K562 (cell line): Measurements from ENCODE around the gene TACC3. TPM values are rescaled to one million over a fixed set of nuclear protein-coding genes. Genes with fewer than 3 reads are reported as not detected.

Experiments used
- AFF1 ChIP-seq, 2 experiments: fragments of 450-650 bp; IDR thresholded peaks; 2 replicates each; pipeline ENCODE4 v1.6.1; 2018; ENCODE audit warnings: mild to moderate bottlenecking in 2 of 2, low read depth in 1 of 2; ENCODE audit not compliant: partially characterized antibody in 2 of 2
- CTBP1 ChIP-seq: fragments of 450-650 bp; IDR thresholded peaks from 2 replicates; pipeline ENCODE4 v1.6.1; 2016; ENCODE audit warnings: borderline replicate concordance
- E2F8 ChIP-seq: fragments of 450-650 bp; IDR thresholded peaks from 2 replicates; pipeline ENCODE4 v1.7.1; 2018; ENCODE audit warnings: mild to moderate bottlenecking, low read depth; ENCODE audit not compliant: partially characterized antibody
- EP400 ChIP-seq: fragments of 450-650 bp; IDR thresholded peaks from 2 replicates; pipeline ENCODE4 v1.6.1; 2017; ENCODE audit warnings: antibody characterized with exemption, mild to moderate bottlenecking, moderate library complexity
- GMEB1 ChIP-seq: fragments of 250-450 bp; sonication (Bioruptor Pico); IDR thresholded peaks from 2 replicates; pipeline ENCODE4 v1.4.0; 2020; ENCODE audit warnings: mild to moderate bottlenecking
- HCFC1 ChIP-seq: IDR thresholded peaks from 2 replicates; pipeline ENCODE4 v1.6.1; 2012; ENCODE audit warnings: low read depth, low read length, improper control_type of control experiment
- HMGN3 ChIP-seq: IDR thresholded peaks from 2 replicates; pipeline ENCODE4 v1.6.1; 2011; ENCODE audit warnings: borderline replicate concordance, low read depth, mild to moderate bottlenecking, mixed read lengths, low read length; ENCODE audit not compliant: insufficient read length; ENCODE audit errors: extremely low read depth
- MBD2 ChIP-seq: sonication (generic); IDR thresholded peaks from 2 replicates; pipeline ENCODE4 v1.6.1; 2016; ENCODE audit warnings: low read depth, borderline replicate concordance
- POLR2AphosphoS5 ChIP-seq: IDR thresholded peaks from 2 replicates; pipeline ENCODE4 v1.6.1; 2011; ENCODE audit warnings: mild to moderate bottlenecking, low read depth, low read length, moderate library complexity; ENCODE audit not compliant: control insufficient read depth, insufficient read depth
- VEZF1 ChIP-seq: fragments of 200-800 bp; sonication (Bioruptor generic); IDR thresholded peaks from 2 replicates; pipeline ENCODE4 v1.6.1; 2017; ENCODE audit warnings: missing genetic modification characterization, missing compliant biosample characterization
- ZBTB33 ChIP-seq: sonication (generic); formaldehyde crosslinking; IDR thresholded peaks from 2 replicates; pipeline ENCODE4 v1.8.1; 2023; ENCODE audit warnings: mild to moderate bottlenecking, missing genetic modification reagents
- ZNF232 ChIP-seq: sonication (generic); formaldehyde crosslinking; IDR thresholded peaks from 2 replicates; pipeline ENCODE4 v1.8.0; 2022; ENCODE audit warnings: mild to moderate bottlenecking, missing genetic modification reagents
- ZNF436 ChIP-seq: fragments of 250-450, 450-650 bp; sonication (Bioruptor Pico); formaldehyde crosslinking; IDR thresholded peaks from 2 replicates; pipeline ENCODE4 v1.7.0; 2020; ENCODE audit warnings: mild to moderate bottlenecking
- ZNF551 ChIP-seq: fragments of 250-450 bp; sonication (Bioruptor Pico); IDR thresholded peaks from 2 replicates; pipeline ENCODE4 v1.5.0; 2021; ENCODE audit warnings: mild to moderate bottlenecking, moderate library complexity
- polyA plus RNA-seq, 8 experiments: library from polyadenylated mRNA; depleted of rRNA in 4 of 8; stranded (reverse) in 5 of 8; unstranded in 3 of 8; fragments of >200 nt; fragmentation: Nextera tagmentation in 2 of 8; fragmentation: Illumina TruSeq in 1 of 8; extraction: Ambion mirVana in 2 of 8; extraction: Trizol in 1 of 8; gene quantifications; 2 replicates each; pipeline versions ENCODE4 v1.2.1 to v1.2.3, GENCODE V29; 2011 to 2014; ENCODE audit warnings: inconsistent platforms in 1 of 8, missing spikeins in 1 of 8
- total RNA-seq, 7 experiments: library from RNA; depleted of rRNA in 6 of 7; stranded (reverse); fragments of >200 nt in 6 of 7; fragmentation: Illumina TruSeq in 2 of 7; extraction: Trizol in 2 of 7; gene quantifications; 2 replicates each; pipeline versions ENCODE4 v1.2.1 to v1.2.3, GENCODE V29; 2011 to 2021; ENCODE audit warnings: low replicate concordance in 1 of 7

Gene TACC3
- total and polyA plus RNA-seq, 9 of the 15 experiments (the other 6 are each of a cell fraction or from before 2014, with no cell fraction given) = 1.9 to 122 (median 55.6) TPM

- TF ChIP-seq AFF1 (IDR thresholded peaks at IDR 0.05; ENCODE audit: low read depth in 1 of 2, partially characterized antibody in 2 of 2) = peak in 1 of 2 experiments; percentile 86
- TF ChIP-seq ZNF551 = no peak
- peak; percentile 22; the same call in 1 of the 2 replicates for TF ChIP-seq CTBP1
- no peak for TF ChIP-seq ZNF436 (CRISPR knock-in tag)
- TF ChIP-seq HCFC1 = peak; percentile 80
- TF ChIP-seq HMGN3 = peak; percentile 55
- TF ChIP-seq ZBTB33 (CRISPR knock-in tag) = no peak
- 0 out of 2 replicates have a peak, but pooled peaks have one; percentile 31 for TF ChIP-seq MBD2
- TF ChIP-seq POLR2AphosphoS5 = peak; percentile 56
- TF ChIP-seq ZNF232 = no peak
- peak; percentile 49; the same call in 1 of the 2 replicates for TF ChIP-seq GMEB1 (CRISPR knock-in tag)
- no peak for TF ChIP-seq E2F8
- TF ChIP-seq VEZF1 (CRISPR knock-in tag) = peak; percentile 100
- peak; percentile 73 for TF ChIP-seq EP400
Measured at GRCh38 chr4:1721003-1721665, at the start of gene TACC3, which contains the start of gene TMEM129 (continued).
